MG63 (cell line): ENCODE data around the gene NUAK2. TPM values are rescaled to one million over a fixed set of nuclear protein-coding genes. Genes with fewer than 3 reads are reported as not detected.

Experiments used
- DNase-seq: peaks from one replicate; pipeline ENCODE4 v3.0.0-alpha.2; 2020
- H3K27me3 ChIP-seq: fragments of 250-450 bp; sonication (Bioruptor Pico); 2 replicates; pipeline ENCODE4 v1.5.1; 2020; ENCODE audit warnings: mild to moderate bottlenecking, moderate library complexity
- H3K36me3 ChIP-seq: fragments of 250-450 bp; sonication (Bioruptor Pico); 2 replicates; pipeline ENCODE4 v1.5.1; 2020; ENCODE audit warnings: mild to moderate bottlenecking, moderate library complexity
- H3K4me3 ChIP-seq: fragments of 250-450 bp; sonication (Bioruptor Pico); 2 replicates; pipeline ENCODE4 v1.5.1; 2020; ENCODE audit warnings: mild to moderate bottlenecking, moderate library complexity
- H3K9me3 ChIP-seq: fragments of 250-450 bp; sonication (Bioruptor Pico); 2 replicates; pipeline ENCODE4 v1.5.1; 2020; ENCODE audit warnings: mild to moderate bottlenecking, moderate library complexity
- total RNA-seq: library from RNA; depleted of rRNA; stranded (reverse); fragments of >200 nt; shearing (Covaris generic); gene quantifications from 2 replicates; pipeline ENCODE4 v1.2.3, GENCODE V29; 2014; ENCODE audit warnings: low replicate concordance; rRNA removed

Gene NUAK2
- total RNA-seq, 1 experiment from 2014 or later = 2.4 TPM

DNA sequence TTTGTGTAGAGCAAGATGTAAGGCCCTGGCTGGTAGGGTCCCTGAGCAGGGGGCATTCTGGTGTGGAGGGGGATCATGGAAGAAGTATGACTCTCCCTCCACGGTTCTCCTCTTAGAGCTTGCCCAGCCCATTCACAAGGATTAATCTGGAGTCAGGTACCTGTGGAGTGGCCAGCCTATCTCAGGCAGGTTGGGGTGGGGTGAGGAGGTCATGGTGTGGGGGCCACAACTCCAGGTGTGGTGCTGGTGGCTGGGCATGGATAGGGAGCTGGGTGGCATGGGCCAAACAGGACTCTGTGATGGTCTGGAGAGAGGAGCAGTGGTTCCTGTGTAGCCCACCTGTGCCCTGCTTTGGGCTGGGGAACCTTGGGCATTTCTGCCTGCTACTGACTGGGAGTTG is 61.5 kb downstream of the NUAK2 start:
- Histone ChIP-seq H3K9me3 (no peaks in the 10 kb centered on the region), H3K27me3 (no peaks in the 10 kb centered on the region), H3K4me3 (no peak overlapping the region), H3K36me3 (no peaks in the 10 kb centered on the region)
- no peak for DNase-seq

DNA sequence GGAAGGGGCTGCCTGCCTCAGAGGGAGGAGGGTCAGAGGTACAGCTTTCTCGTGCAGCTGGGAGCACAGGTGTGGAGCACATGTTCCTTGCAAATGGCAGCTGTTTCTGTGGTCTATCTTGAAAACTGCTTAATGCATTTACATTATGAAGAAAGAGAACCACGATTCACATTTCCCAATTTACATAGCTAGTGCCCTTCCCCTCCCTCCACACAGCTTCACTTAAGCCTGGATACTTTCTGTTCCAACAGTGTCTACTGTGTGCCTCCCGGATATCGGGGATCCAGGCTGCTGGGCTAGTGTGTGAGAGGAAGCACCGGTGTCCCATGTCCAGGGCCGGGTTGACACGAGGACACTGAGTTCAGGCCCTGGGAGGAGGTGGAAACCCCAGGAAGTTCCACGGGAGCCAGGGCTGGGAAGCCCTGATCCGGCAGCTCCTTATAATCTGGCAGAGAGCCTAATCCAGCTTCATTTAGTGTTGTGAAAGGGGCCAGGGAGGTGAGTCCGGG is 62.2 kb downstream of the NUAK2 start:
- H3K36me3 ChIP-seq = no peaks in the 10 kb centered on the region
- no peak overlapping the region for H3K4me3 ChIP-seq
- H3K9me3 ChIP-seq = no peaks in the 10 kb centered on the region
- no peak for DNase-seq
- H3K27me3 ChIP-seq = no peaks in the 10 kb centered on the region

DNA sequence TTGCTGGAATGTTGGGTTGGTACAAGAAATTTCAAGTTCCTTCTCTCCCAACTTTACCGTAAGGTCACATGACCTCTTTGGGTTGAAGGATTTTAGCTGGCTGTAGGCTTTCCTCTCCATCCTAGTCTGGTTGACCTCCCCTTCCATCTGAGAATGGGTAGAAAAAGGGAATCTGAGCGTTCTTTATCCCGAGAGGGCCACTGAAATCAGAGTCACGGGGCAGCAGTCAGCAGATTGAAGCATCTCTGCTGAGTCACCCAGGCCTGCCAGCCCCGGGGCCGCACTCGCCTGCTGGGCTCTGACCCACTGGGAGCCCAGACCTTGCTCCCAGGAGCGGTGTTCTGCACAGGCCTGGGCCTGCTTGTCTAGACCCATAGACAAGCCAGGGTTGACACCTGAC is 62.8 kb downstream of the NUAK2 start:
- Histone ChIP-seq H3K4me3 (no peak overlapping the region), H3K36me3 (no peaks in the 10 kb centered on the region), H3K9me3 (no peaks in the 10 kb centered on the region), H3K27me3 (no peaks in the 10 kb centered on the region)
- no peak for DNase-seq

DNA sequence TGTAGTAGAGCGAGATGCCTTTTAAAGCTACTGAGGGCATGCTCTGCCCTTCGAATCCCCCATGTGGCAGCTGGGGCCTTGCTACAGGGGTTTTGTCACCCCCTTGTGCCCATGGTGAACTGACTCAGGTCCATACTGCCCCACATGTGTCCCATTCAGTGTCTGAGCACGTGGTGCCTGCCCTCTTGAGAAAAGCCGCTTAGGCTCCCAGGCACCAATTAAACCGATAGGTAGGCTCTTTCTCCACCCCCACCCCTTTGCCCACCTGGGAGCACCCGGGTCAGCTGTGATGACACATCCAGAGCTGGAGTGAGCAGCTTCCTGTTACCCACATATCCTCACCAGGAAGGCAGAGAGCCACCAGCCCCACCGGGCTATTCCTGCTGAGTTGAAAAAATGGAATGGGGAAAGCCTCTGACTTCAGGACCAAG is 63.3 kb downstream of the NUAK2 start:
- Histone ChIP-seq H3K36me3 (no peaks in the 10 kb centered on the region), H3K9me3 (no peaks in the 10 kb centered on the region), H3K27me3 (no peaks in the 10 kb centered on the region), H3K4me3 (no peak overlapping the region)
- DNase-seq = no peak

DNA sequence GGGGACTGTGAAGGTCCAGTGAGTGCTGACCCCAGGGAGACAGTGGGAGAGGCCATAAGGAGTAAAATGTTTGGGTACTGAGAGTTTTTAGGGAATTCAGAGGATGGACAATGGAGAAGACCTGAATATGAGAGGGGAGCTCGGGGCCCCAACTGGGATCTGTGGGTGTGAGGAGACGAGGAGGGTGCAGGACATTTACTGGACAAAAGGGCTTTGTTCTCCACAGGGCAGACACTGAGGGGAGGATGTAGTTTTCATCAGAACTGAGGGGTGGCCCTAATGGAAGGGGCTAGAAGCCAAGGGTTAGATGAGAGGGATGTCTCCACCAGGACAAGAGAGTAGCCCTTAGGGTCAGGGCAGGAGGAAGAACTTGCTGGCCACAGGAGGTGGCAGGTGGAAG is 63.8 kb downstream of the NUAK2 start:
- Histone ChIP-seq H3K9me3 (no peaks in the 10 kb centered on the region), H3K4me3 (no peak overlapping the region), H3K27me3 (no peaks in the 10 kb centered on the region), H3K36me3 (no peaks in the 10 kb centered on the region)
- no peak for DNase-seq

DNA sequence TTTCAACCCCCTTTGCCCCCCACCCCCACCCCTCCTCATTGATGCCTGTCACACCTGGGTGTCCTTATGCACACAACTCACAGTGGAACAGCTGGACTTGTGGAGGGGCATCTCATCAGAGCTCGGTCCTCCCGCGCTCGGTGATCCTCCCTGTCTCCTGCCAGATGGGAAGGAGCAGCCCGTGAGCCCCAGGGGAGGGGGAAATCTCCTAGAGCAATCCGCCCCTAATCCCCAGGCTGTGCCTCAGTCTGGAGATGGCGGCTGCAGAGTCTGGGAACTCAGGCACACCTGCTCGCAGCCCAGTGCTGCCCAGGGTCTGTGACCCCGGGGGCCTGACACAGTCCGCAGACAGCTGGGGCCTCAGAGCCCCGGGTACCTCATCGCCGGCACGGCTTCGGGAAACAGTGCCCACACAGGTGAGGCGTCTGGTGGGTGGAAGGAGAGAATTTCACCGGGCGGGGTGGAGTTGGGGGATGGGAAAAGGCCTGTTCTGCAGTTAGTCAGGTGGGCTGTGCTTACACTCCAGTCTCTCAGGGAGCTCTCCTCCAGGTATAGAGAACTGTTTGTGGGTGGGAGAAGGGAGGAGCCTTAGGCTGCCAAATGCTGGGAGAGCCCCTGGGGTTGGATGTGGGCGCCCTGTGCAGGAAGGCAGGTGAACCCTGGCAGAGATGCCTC is 64.5 kb downstream of the NUAK2 start:
- no peak for DNase-seq

DNA sequence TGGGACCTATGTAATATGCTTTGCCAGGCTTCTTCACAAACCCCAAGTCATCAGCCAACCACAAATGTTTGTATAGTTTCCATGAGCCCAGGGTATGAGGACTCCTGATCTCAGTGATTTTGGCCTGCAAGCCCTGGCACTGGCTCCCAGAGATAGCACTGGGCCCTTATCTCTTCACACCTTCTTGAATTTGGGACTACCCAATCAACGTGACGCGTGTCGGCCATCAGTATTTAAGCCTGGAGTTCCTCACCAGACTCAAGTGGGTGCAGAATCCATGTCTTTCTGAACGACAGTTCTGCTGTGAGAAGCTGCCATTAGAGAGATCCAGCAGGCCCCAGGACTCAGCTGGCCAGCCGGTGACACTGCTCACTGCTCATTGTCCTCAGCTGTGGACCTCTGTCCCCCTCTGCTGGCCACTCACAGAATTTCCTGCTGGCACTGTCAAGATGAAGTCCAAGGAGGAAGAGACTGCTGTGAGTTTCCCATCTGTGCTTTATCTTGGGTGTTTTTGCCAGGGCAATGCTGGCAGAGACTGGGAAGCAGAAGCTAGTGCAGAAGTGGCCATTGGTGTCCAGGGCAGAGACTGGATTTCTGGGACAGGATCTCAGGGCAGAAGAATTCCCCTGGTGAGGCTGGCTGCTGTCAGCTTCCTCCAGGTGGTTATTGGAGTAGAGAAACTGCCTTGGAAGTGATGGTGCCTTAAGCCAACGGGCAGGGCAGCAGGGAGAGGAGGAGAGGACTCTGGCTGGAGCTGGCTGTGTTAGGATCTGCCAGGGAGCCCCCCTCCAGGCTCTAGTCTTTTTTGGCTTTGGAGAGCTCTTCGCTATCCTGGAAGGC is 65.4 kb downstream of the NUAK2 start:
- no peaks in the 10 kb centered on the region for H3K36me3 ChIP-seq
- peak; percentile 82 for DNase-seq
- no peaks in the 10 kb centered on the region for H3K27me3 ChIP-seq
- H3K4me3 ChIP-seq = no peak overlapping the region
- H3K9me3 ChIP-seq = no peaks in the 10 kb centered on the region

More for the DNA sequence above, 64.5 kb downstream of the NUAK2 start:
- Histone ChIP-seq H3K27me3 (no peaks in the 10 kb centered on the region), H3K4me3 (no peak overlapping the region), H3K36me3 (no peaks in the 10 kb centered on the region), H3K9me3 (no peaks in the 10 kb centered on the region)

Other genes with a start within 250 kb of the NUAK2 start
- 1.6 and 5.1 TPM in 2 replicates for gene TMEM81, start 237.3 kb downstream of the NUAK2 start, total RNA-seq
- gene RBBP5, start 199.8 kb downstream of the NUAK2 start, total RNA-seq = 16.9 and 20.5 TPM in 2 replicates
- gene DSTYK, start 110.0 kb downstream of the NUAK2 start, total RNA-seq = 7.7 and 8.0 TPM in 2 replicates
- 2.4 and 3.7 TPM in 2 replicates for gene TMCC2, start 93.8 kb downstream of the NUAK2 start, total RNA-seq
- not detected in 2 replicates for gene KLHDC8A, start 35.2 kb upstream of the NUAK2 start, total RNA-seq
- not detected in 2 replicates for gene LEMD1, start 100.3 kb upstream of the NUAK2 start, total RNA-seq
- gene BLACAT1, start 134.3 kb upstream of the NUAK2 start, total RNA-seq = not detected in 2 replicates
- gene CDK18, start 182.9 kb upstream of the NUAK2 start, total RNA-seq = 0.89 and 3.0 TPM in 2 replicates